Loucy (cell line): ENCODE measurements around the gene MDGA2.

Experiments used
- EZH2phosphoT487 ChIP-seq: fragments of 200-600 bp; IDR thresholded peaks from 2 replicates; pipeline ENCODE4 v1.6.1; 2018; ENCODE audit warnings: antibody characterized with exemption, mild to moderate bottlenecking, moderate library complexity, borderline replicate concordance
- TF ChIP-seq, protein P1 (sequence below): fragments of 200-600 bp; sonication (generic); conservative IDR thresholded peaks from 2 replicates; pipeline ENCODE4 v1.5.1; 2014; ENCODE audit warnings: mild to moderate bottlenecking, antibody characterized with exemption, low read length

DNA sequence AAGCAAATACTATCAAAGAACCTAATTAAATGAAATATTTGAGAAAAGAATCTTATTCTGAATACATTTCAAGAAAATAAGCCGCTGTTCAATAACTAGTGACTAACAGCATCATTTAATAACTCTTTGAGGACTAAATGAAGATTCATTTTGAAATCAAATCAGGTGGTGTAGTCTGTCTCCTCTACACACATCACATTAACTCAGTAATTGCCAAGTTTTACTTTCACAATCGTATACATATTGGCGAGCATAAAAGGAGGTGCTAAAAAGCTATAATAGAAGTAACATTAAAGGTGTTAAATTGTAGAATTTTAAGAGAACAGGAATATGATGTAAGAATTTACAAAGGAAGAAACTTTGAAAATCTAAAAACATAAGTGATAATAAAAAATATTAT, 185.1 kb downstream of the MDGA2 start:
- TF ChIP-seq, protein P1, sequence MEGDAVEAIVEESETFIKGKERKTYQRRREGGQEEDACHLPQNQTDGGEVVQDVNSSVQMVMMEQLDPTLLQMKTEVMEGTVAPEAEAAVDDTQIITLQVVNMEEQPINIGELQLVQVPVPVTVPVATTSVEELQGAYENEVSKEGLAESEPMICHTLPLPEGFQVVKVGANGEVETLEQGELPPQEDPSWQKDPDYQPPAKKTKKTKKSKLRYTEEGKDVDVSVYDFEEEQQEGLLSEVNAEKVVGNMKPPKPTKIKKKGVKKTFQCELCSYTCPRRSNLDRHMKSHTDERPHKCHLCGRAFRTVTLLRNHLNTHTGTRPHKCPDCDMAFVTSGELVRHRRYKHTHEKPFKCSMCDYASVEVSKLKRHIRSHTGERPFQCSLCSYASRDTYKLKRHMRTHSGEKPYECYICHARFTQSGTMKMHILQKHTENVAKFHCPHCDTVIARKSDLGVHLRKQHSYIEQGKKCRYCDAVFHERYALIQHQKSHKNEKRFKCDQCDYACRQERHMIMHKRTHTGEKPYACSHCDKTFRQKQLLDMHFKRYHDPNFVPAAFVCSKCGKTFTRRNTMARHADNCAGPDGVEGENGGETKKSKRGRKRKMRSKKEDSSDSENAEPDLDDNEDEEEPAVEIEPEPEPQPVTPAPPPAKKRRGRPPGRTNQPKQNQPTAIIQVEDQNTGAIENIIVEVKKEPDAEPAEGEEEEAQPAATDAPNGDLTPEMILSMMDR, result no peak
- no peak for TF ChIP-seq EZH2phosphoT487
